GM23338 (cell line): ENCODE results near the gene SH3RF3. TPM values are rescaled to one million over a fixed set of nuclear protein-coding genes. Genes with fewer than 3 reads are reported as not detected.

ENCODE experiments used
- ATAC-seq: fragments of 200-7000 bp; cut with Tn5 transposase; 3 replicates; pipeline ENCODE4 v1.9.1; 2020
- DNase-seq: peaks from one replicate; pipeline ENCODE4 v3.0.0-alpha.2; 2015; ENCODE audit warnings: low spot score
- H2AFZ ChIP-seq: fragments of 200-600 bp; sonication (generic); 2 replicates; pipeline ENCODE4 v1.8.0; 2016; ENCODE audit warnings: antibody characterized with exemption, mild to moderate bottlenecking, moderate library complexity
- H3F3A ChIP-seq: fragments of 200-600 bp; sonication (generic); replicated peaks from 2 replicates; pipeline ENCODE4 v1.8.0; 2017; ENCODE audit warnings: antibody characterized with exemption, mixed run types, low read depth
- H3K27ac ChIP-seq: fragments of 200-600 bp; sonication (generic); 2 replicates; pipeline ENCODE4 v1.6.1; 2016; ENCODE audit warnings: low read depth
- H3K27me3 ChIP-seq: fragments of 200-600 bp; sonication (generic); 2 replicates; pipeline ENCODE4 v1.8.0; 2016; ENCODE audit warnings: mild to moderate bottlenecking, mixed run types, moderate library complexity; ENCODE audit not compliant: insufficient read depth
- H3K36me3 ChIP-seq: fragments of 200-600 bp; sonication (generic); 2 replicates; pipeline ENCODE4 v1.8.0; 2016; ENCODE audit warnings: mild to moderate bottlenecking; ENCODE audit not compliant: insufficient read depth
- H3K4me1 ChIP-seq: fragments of 200-600 bp; sonication (generic); 2 replicates; pipeline ENCODE4 v1.8.0; 2016; ENCODE audit warnings: mild to moderate bottlenecking, moderate library complexity; ENCODE audit not compliant: insufficient read depth
- H3K4me2 ChIP-seq: fragments of 200-600 bp; sonication (generic); 2 replicates; pipeline ENCODE4 v1.7.1; 2017; ENCODE audit warnings: mixed run types
- H3K4me3 ChIP-seq: fragments of 200-600 bp; sonication (generic); 2 replicates; pipeline ENCODE4 v1.6.1; 2016; ENCODE audit warnings: mixed run types
- H3K79me2 ChIP-seq: fragments of 200-600 bp; sonication (generic); replicated peaks from 2 replicates; pipeline ENCODE4 v1.8.0; 2017; ENCODE audit warnings: mild to moderate bottlenecking; ENCODE audit not compliant: insufficient read depth
- H3K9me2 ChIP-seq: fragments of 200-600 bp; sonication (generic); 2 replicates; pipeline ENCODE4 v1.8.0; 2017; ENCODE audit not compliant: insufficient read depth
- H4K20me1 ChIP-seq: fragments of 200-600 bp; sonication (generic); replicated peaks from 2 replicates; pipeline ENCODE4 v1.8.0; 2017; ENCODE audit warnings: mild to moderate bottlenecking; ENCODE audit not compliant: insufficient read depth
- H3K27ac Mint-ChIP-seq: 2 replicates; pipeline ENCODE4 v1.8.0; 2020; ENCODE audit warnings: inconsistent platforms, mild to moderate bottlenecking, moderate library complexity, mixed read lengths
- H3K27me3 Mint-ChIP-seq: 3 replicates; pipeline ENCODE4 v1.8.0; 2022; ENCODE audit warnings: low read depth, mild to moderate bottlenecking, moderate library complexity, mixed read lengths, inconsistent platforms; ENCODE audit not compliant: insufficient read depth, poor library complexity
- H3K36me3 Mint-ChIP-seq: 3 replicates; pipeline ENCODE4 v1.8.0; 2021; ENCODE audit warnings: low read depth, mild to moderate bottlenecking, inconsistent platforms, moderate library complexity, mixed read lengths
- H3K4me1 Mint-ChIP-seq: 3 replicates; pipeline ENCODE4 v1.8.0; 2020; ENCODE audit warnings: mild to moderate bottlenecking, inconsistent platforms, mixed read lengths
- H3K4me3 Mint-ChIP-seq: 3 replicates; pipeline ENCODE4 v1.8.0; 2021; ENCODE audit warnings: moderate library complexity, mild to moderate bottlenecking, inconsistent platforms, mixed read lengths
- H3K9me3 Mint-ChIP-seq: 3 replicates; pipeline ENCODE4 v1.8.0; 2020; ENCODE audit warnings: moderate library complexity, mild to moderate bottlenecking, inconsistent platforms, mixed read lengths
- CREB1 ChIP-seq: fragments of 250-450 bp; sonication (Bioruptor Pico); IDR thresholded peaks from 2 replicates; pipeline ENCODE4 v1.5.0; 2020; ENCODE audit warnings: low read depth, mild to moderate bottlenecking, moderate library complexity
- CTCF ChIP-seq, 2 experiments: fragments of 200-600 bp in 1 of 2; sonication (generic) in 1 of 2; conservative IDR thresholded peaks; 2 replicates each; pipeline versions ENCODE4 v1.5.1 to v1.6.1; 2016 to 2017; ENCODE audit warnings: antibody characterized with exemption in 2 of 2, low read depth in 2 of 2, mild to moderate bottlenecking in 2 of 2, moderate library complexity in 1 of 2
- EZH2 ChIP-seq: fragments of 200-600 bp; sonication (generic); IDR thresholded peaks from one replicate; pipeline ENCODE4 v1.8.0; 2017; ENCODE audit warnings: antibody characterized with exemption, mild to moderate bottlenecking, low read depth; ENCODE audit not compliant: unreplicated experiment
- EZH2phosphoT487 ChIP-seq: fragments of 200-600 bp; sonication (generic); IDR thresholded peaks from one replicate; pipeline ENCODE4 v1.8.1; 2018; ENCODE audit warnings: antibody characterized with exemption; ENCODE audit not compliant: unreplicated experiment
- JUNB ChIP-seq: IDR thresholded peaks from one replicate; pipeline ENCODE4 v1.6.1; 2016; ENCODE audit warnings: antibody characterized with exemption; ENCODE audit not compliant: unreplicated experiment
- NANOG ChIP-seq: IDR thresholded peaks from 2 replicates; pipeline ENCODE4 v1.6.1; 2016; ENCODE audit warnings: antibody characterized with exemption, borderline replicate concordance
- REST ChIP-seq: IDR thresholded peaks from one replicate; pipeline ENCODE4 v1.6.1; 2018; ENCODE audit warnings: antibody characterized with exemption; ENCODE audit not compliant: unreplicated experiment
- STAT1 ChIP-seq: IDR thresholded peaks from one replicate; pipeline ENCODE4 v1.6.1; 2016; ENCODE audit warnings: antibody characterized with exemption; ENCODE audit not compliant: unreplicated experiment
- ZNF114 ChIP-seq: fragments of 250-450 bp; sonication (Bioruptor Pico); IDR thresholded peaks from 2 replicates; pipeline ENCODE4 v1.5.0; 2020; ENCODE audit warnings: mild to moderate bottlenecking, moderate library complexity
- ZNF331 ChIP-seq: fragments of 250-450 bp; sonication (Bioruptor Pico); IDR thresholded peaks from 2 replicates; pipeline ENCODE4 v1.5.0; 2020; ENCODE audit warnings: low read depth, mild to moderate bottlenecking, moderate library complexity
- polyA plus RNA-seq: library from polyadenylated mRNA; unstranded; fragments of >200 nt; fragmentation: Nextera tagmentation; extraction: Ambion mirVana; gene quantifications from 2 replicates; pipeline ENCODE4 v1.2.1, GENCODE V29; 2016
- total RNA-seq: library from RNA; depleted of rRNA; stranded (reverse); fragments of >200 nt; shearing (Covaris generic); gene quantifications from 2 replicates; pipeline ENCODE4 v1.2.3, GENCODE V29; 2014

The SH3RF3 gene
- total and polyA plus RNA-seq, 2 experiments from 2014 or later: 0.11 to 0.63 TPM

- H2AFZ ChIP-seq: no peak overlapping the region
- H3K27me3 ChIP-seq: no peaks in the 10 kb centered on the region
- Mint-ChIP-seq H3K27me3 (peaks cover 1% of the 10 kb centered on the region), H3K27ac (no peak overlapping the region), H3K9me3 (no peaks in the 10 kb centered on the region; the same call in 2 of the 3 replicates), H3K36me3 (no peaks in the 10 kb centered on the region), H3K4me3 (no peak overlapping the region), H3K4me1 (peaks cover 9% of the 10 kb centered on the region)
- peak; percentile 24 to 69 for TF ChIP-seq CTCF (conservative IDR thresholded peaks at IDR 0.05; ENCODE audit: low read depth in 2 of 2)
- no peak for TF ChIP-seq CREB1 (CRISPR knock-in tag)
- TF ChIP-seq JUNB: no peak
- TF ChIP-seq ZNF331 (CRISPR knock-in tag): no peak
- no peak for TF ChIP-seq REST
- TF ChIP-seq NANOG: no peak
- no peaks in the 10 kb centered on the region for H3K79me2 ChIP-seq
- H3K4me2 ChIP-seq: no peak overlapping the region
- H3F3A ChIP-seq: no peaks in the 10 kb centered on the region
- no peak overlapping the region for H3K27ac ChIP-seq
- no peaks in the 10 kb centered on the region for H4K20me1 ChIP-seq
- no peaks in the 10 kb centered on the region for H3K4me1 ChIP-seq
- no peaks in the 10 kb centered on the region for H3K9me2 ChIP-seq
- H3K4me3 ChIP-seq: no peak overlapping the region
- no peaks in the 10 kb centered on the region for H3K36me3 ChIP-seq
- DNase-seq (peak; percentile 40), ATAC-seq (peak; percentile 90)
Observed at GRCh38 chr2:109260886-109261700, 132.1 kb downstream of the SH3RF3 start.

- Mint-ChIP-seq H3K27me3 (peaks cover 1% of the 10 kb centered on the region), H3K36me3 (no peaks in the 10 kb centered on the region), H3K4me3 (no peak overlapping the region), H3K9me3 (no peaks in the 10 kb centered on the region; the same call in 2 of the 3 replicates), H3K4me1 (peaks cover 16% of the 10 kb centered on the region), H3K27ac (no peak overlapping the region)
- Histone ChIP-seq H3K4me3 (no peak overlapping the region), H3K4me2 (no peak overlapping the region), H3K27ac (no peak overlapping the region), H3K79me2 (no peaks in the 10 kb centered on the region), H3K27me3 (no peaks in the 10 kb centered on the region), H3K36me3 (no peaks in the 10 kb centered on the region), H2AFZ (no peak overlapping the region), H4K20me1 (no peaks in the 10 kb centered on the region), H3K4me1 (no peaks in the 10 kb centered on the region), H3F3A (no peaks in the 10 kb centered on the region), H3K9me2 (no peaks in the 10 kb centered on the region)
- DNase-seq: no peak
- no peak for ATAC-seq
- TF ChIP-seq EZH2: no peak
- no peak for TF ChIP-seq ZNF114 (CRISPR knock-in tag)
- no peak for TF ChIP-seq STAT1
- no peak for TF ChIP-seq ZNF331 (CRISPR knock-in tag)
- no peak for TF ChIP-seq EZH2phosphoT487
- no peak for TF ChIP-seq NANOG
- no peak for TF ChIP-seq CREB1 (CRISPR knock-in tag)
- TF ChIP-seq CTCF (conservative IDR thresholded peaks at IDR 0.05; ENCODE audit: low read depth in 2 of 2): no peak
Observed at GRCh38 chr2:109261906-109262631, 133.1 kb downstream of the SH3RF3 start.
